ENCODE data around the gene CYP2C19.

Gene CYP2C19

GRCh38 chr10:94902080-94902479 is 139.6 kb downstream of the CYP2C19 start:
- H3K9me2 ChIP-seq (replicated peaks; ENCODE audit: insufficient read depth, low read length), result no peaks in the 10 kb centered on the region
- H4K20me1 ChIP-seq (ENCODE audit: insufficient read depth, low read length), result no peaks in the 10 kb centered on the region
- H3F3A ChIP-seq (ENCODE audit: insufficient read depth, low read length), result no peaks in the 10 kb centered on the region
- no peak overlapping the region for H3K9ac ChIP-seq (ENCODE audit: low read length)
- H2AFZ ChIP-seq (ENCODE audit: low read length), result no peak overlapping the region
- no peaks in the 10 kb centered on the region for H3K4me1 ChIP-seq (ENCODE audit: low read length)
- no peak overlapping the region for H3K4me2 ChIP-seq (ENCODE audit: low read depth, low read length)
- H3K36me3 ChIP-seq (replicated peaks; ENCODE audit: insufficient read depth, low read length), result no peaks in the 10 kb centered on the region
- no peak for DNase-seq
- no peak overlapping the region for H3K4me3 ChIP-seq (ENCODE audit: low read length)
- TF ChIP-seq CTCF (IDR thresholded peaks at IDR 0.05; ENCODE audit: low read length) (no peak), EZH2 (optimal IDR thresholded peaks at IDR 0.05; ENCODE audit: low read depth, low read length) (no peak), EZH2phosphoT487 (IDR thresholded peaks at IDR 0.05; ENCODE audit: low read length) (no peak)
- H3K79me2 ChIP-seq (ENCODE audit: low read length), result no peaks in the 10 kb centered on the region
- H3K27me3 ChIP-seq (replicated peaks; ENCODE audit: insufficient read depth, low read length), result no peaks in the 10 kb centered on the region
- H3K9me3 ChIP-seq (replicated peaks; ENCODE audit: insufficient read depth, low read length), result no peaks in the 10 kb centered on the region
- no peak overlapping the region for H3K27ac ChIP-seq (ENCODE audit: low read length)

GRCh38 chr10:94902570-94902969 is 140.1 kb downstream of the CYP2C19 start:
- Histone ChIP-seq H3K27ac (ENCODE audit: low read length) (no peak overlapping the region), H3K27me3 (replicated peaks; ENCODE audit: insufficient read depth, low read length) (no peaks in the 10 kb centered on the region), H3K4me3 (ENCODE audit: low read length) (no peak overlapping the region), H3K4me1 (ENCODE audit: low read length) (no peaks in the 10 kb centered on the region), H3K36me3 (replicated peaks; ENCODE audit: insufficient read depth, low read length) (no peaks in the 10 kb centered on the region), H2AFZ (ENCODE audit: low read length) (no peak overlapping the region), H4K20me1 (ENCODE audit: insufficient read depth, low read length) (no peaks in the 10 kb centered on the region), H3K79me2 (ENCODE audit: low read length) (no peaks in the 10 kb centered on the region), H3F3A (ENCODE audit: insufficient read depth, low read length) (no peaks in the 10 kb centered on the region), H3K9me3 (replicated peaks; ENCODE audit: insufficient read depth, low read length) (no peaks in the 10 kb centered on the region), H3K4me2 (ENCODE audit: low read depth, low read length) (no peak overlapping the region), H3K9me2 (replicated peaks; ENCODE audit: insufficient read depth, low read length) (no peaks in the 10 kb centered on the region), H3K9ac (ENCODE audit: low read length) (no peak overlapping the region)
- no peak for TF ChIP-seq CTCF (IDR thresholded peaks at IDR 0.05; ENCODE audit: low read length)
- DNase-seq, result no peak

Data from MM.1S (cell line).